CD14-positive monocyte (primary cell): ENCODE data around the gene IPO4. TPM values are rescaled to one million over a fixed set of nuclear protein-coding genes. Genes with fewer than 3 reads are reported as not detected.
"Not testable (repeated sequence)": the region's sequence is repeated elsewhere in the genome, so short reads cannot be mapped to it uniquely, and the experiment has no call there.

ENCODE experiments used
- DNase-seq, 3 donors: peaks; one replicate each; pipeline ENCODE4 v3.0.0-alpha.2; 2011 to 2022
- H2AFZ ChIP-seq: 2 replicates; pipeline ENCODE4 v1.6.0; 2012; ENCODE audit warnings: mild to moderate bottlenecking, low read depth, low read length, inconsistent platforms; ENCODE audit not compliant: insufficient read depth, poor library complexity, severe bottlenecking
- H3K27ac ChIP-seq, 2 donors: 1 replicate in 1 of 2; 2 replicates in 1 of 2; pipeline ENCODE4 v1.5.1; 2012 to 2013; ENCODE audit warnings: low read length in 2 of 2, control low read depth in 1 of 2, inconsistent platforms in 1 of 2, low read depth in 1 of 2, mild to moderate bottlenecking in 1 of 2
- H3K27me3 ChIP-seq, 2 donors: one replicate each; pipeline versions ENCODE4 v1.6.0 to v1.6.1; 2011 to 2013; ENCODE audit warnings: low read length in 2 of 2; ENCODE audit not compliant: control insufficient read depth in 2 of 2, insufficient read depth in 2 of 2
- H3K36me3 ChIP-seq, 2 donors: replicated peaks in 1 of 2; 1 replicate in 1 of 2; 2 replicates in 1 of 2; pipeline versions ENCODE4 v1.5.1 to v1.6.1; 2012 to 2013; ENCODE audit warnings: low read length in 2 of 2, control low read depth in 1 of 2, inconsistent platforms in 1 of 2, mild to moderate bottlenecking in 1 of 2; ENCODE audit not compliant: insufficient read depth in 2 of 2, control insufficient read depth in 1 of 2
- H3K4me1 ChIP-seq, 2 donors: 1 replicate in 1 of 2; 2 replicates in 1 of 2; pipeline versions ENCODE4 v1.5.1 to v1.6.1; 2012 to 2013; ENCODE audit warnings: low read length in 2 of 2, control low read depth in 1 of 2, inconsistent platforms in 1 of 2, mild to moderate bottlenecking in 1 of 2, moderate library complexity in 1 of 2; ENCODE audit not compliant: insufficient read depth in 2 of 2, control insufficient read depth in 1 of 2
- H3K4me2 ChIP-seq: replicated peaks from 2 replicates; pipeline ENCODE3; 2012; ENCODE audit warnings: low read length, moderate library complexity, mild to moderate bottlenecking; ENCODE audit not compliant: poor library complexity, severe bottlenecking; ENCODE audit errors: extremely low read depth
- H3K4me3 ChIP-seq, 3 experiments: fragments of 200-600 bp in 1 of 3; sonication (generic) in 1 of 3; replicated peaks in 1 of 3; 1 replicate in 2 of 3; 2 replicates in 1 of 3; pipeline ENCODE4 v1.5.1; 2011 to 2013; ENCODE audit warnings: low read length in 3 of 3, mild to moderate bottlenecking in 3 of 3, control low read depth in 2 of 3, low read depth in 2 of 3, inconsistent platforms in 1 of 3, moderate library complexity in 1 of 3
- H3K79me2 ChIP-seq: 2 replicates; pipeline ENCODE4 v1.6.0; 2012; ENCODE audit warnings: mild to moderate bottlenecking, control low read depth, inconsistent platforms, low read length, moderate library complexity; ENCODE audit not compliant: insufficient read depth
- H3K9ac ChIP-seq: 2 replicates; pipeline ENCODE4 v1.6.0; 2017; ENCODE audit warnings: low read length, mild to moderate bottlenecking; ENCODE audit not compliant: insufficient read depth, poor library complexity, severe bottlenecking
- H3K9me3 ChIP-seq, 2 donors: replicated peaks in 1 of 2; 1 replicate in 1 of 2; 2 replicates in 1 of 2; pipeline versions ENCODE4 v1.5.1 to v1.6.1; 2012 to 2013; ENCODE audit warnings: low read length in 2 of 2, control low read depth in 1 of 2; ENCODE audit not compliant: control insufficient read depth in 1 of 2, insufficient read depth in 1 of 2
- H4K20me1 ChIP-seq: 2 replicates; pipeline ENCODE4 v1.6.0; 2012; ENCODE audit warnings: mild to moderate bottlenecking, low read length, control low read depth, moderate library complexity; ENCODE audit not compliant: insufficient read depth
- H3K27ac Mint-ChIP-seq, 7 donors: one replicate each; pipeline ENCODE4 v1.8.0; 2020; ENCODE audit warnings: mild to moderate bottlenecking in 7 of 7, mixed read lengths in 7 of 7, moderate library complexity in 6 of 7, inconsistent platforms in 2 of 7
- H3K27me3 Mint-ChIP-seq, 3 donors: one replicate each; pipeline ENCODE4 v1.8.0; 2021 to 2022; ENCODE audit warnings: low read depth in 3 of 3, mild to moderate bottlenecking in 3 of 3, mixed read lengths in 3 of 3, moderate library complexity in 3 of 3, inconsistent platforms in 1 of 3
- H3K36me3 Mint-ChIP-seq, 2 donors: one replicate each; pipeline ENCODE4 v1.8.0; 2020; ENCODE audit warnings: mixed read lengths in 2 of 2, inconsistent platforms in 1 of 2, mild to moderate bottlenecking in 1 of 2
- H3K4me1 Mint-ChIP-seq: one replicate; pipeline ENCODE4 v1.8.0; 2020; ENCODE audit warnings: mild to moderate bottlenecking, mixed read lengths
- H3K4me3 Mint-ChIP-seq, 2 donors: one replicate each; pipeline ENCODE4 v1.8.0; 2020; ENCODE audit warnings: mild to moderate bottlenecking in 2 of 2, mixed read lengths in 2 of 2, moderate library complexity in 1 of 2
- H3K9me3 Mint-ChIP-seq, 7 donors: one replicate each; pipeline ENCODE4 v1.8.0; 2020 to 2022; ENCODE audit warnings: mixed read lengths in 7 of 7, mild to moderate bottlenecking in 6 of 7, moderate library complexity in 6 of 7, inconsistent platforms in 2 of 7
- WGBS: methylation state at CpG from one replicate; pipeline ENCODE4 v1.1.5; 2013; ENCODE audit warnings: missing lambda C conversion rate; ENCODE audit not compliant: insufficient coverage; 5-methylcytosine and 5-hydroxymethylcytosine counted together
- intact Hi-C, 2 donors: fragments of 100-400 bp; cut with micrococcal nuclease; formaldehyde crosslinking; loops; one replicate each; pipeline versions ENCODE4 v1.15.0 to v1.15.1; 2023
- polyA plus RNA-seq, 3 donors: library from polyadenylated mRNA; depleted of rRNA in 1 of 3; unstranded in 2 of 3; stranded (reverse) in 1 of 3; fragments of 300-500 nt in 2 of 3; fragments of >200 nt in 1 of 3; fragmentation: Illumina TruSeq in 2 of 3; gene quantifications; 1 replicate in 2 of 3; 2 replicates in 1 of 3; pipeline ENCODE4 v1.2.3, GENCODE V29; 2012 to 2021
- TF ChIP-seq, protein P1 (sequence below): fragments of 200-600 bp; IDR thresholded peaks from one replicate; pipeline ENCODE4 v1.8.0; 2022; ENCODE audit warnings: antibody characterized with exemption, mild to moderate bottlenecking

The IPO4 gene
- polyA plus RNA-seq, 3 donors = 4.1 to 14.2 (median 4.3) TPM

- H3K36me3 Mint-ChIP-seq = peaks cover 14 to 18% of the 10 kb centered on the region in 2 donors
- peaks cover 53% of the 10 kb centered on the region for H3K79me2 ChIP-seq
- WGBS = no CpG with 5 or more reads among the region's 3 CpGs
- no peak overlapping the region for H3K27ac Mint-ChIP-seq
- H3K4me3 Mint-ChIP-seq = no peak overlapping the region
- DNase-seq = no peak
- peaks cover 0 to 2% (median 1%) of the 10 kb centered on the region in 3 donors for H3K27me3 Mint-ChIP-seq
- H3K4me1 Mint-ChIP-seq = peaks cover 12% of the 10 kb centered on the region
- H3K4me2 ChIP-seq = no peak overlapping the region
- H3K36me3 ChIP-seq = peaks cover 5 to 18% of the 10 kb centered on the region in 2 donors
- H3K27ac ChIP-seq = no peak overlapping the region
- H3K9me3 Mint-ChIP-seq = no peaks in the 10 kb centered on the region
- no peak overlapping the region for H3K9ac ChIP-seq
- peaks cover 5% of the 10 kb centered on the region for H4K20me1 ChIP-seq
- intact Hi-C loops = loop anchor here in 1 of 2 donors (10.0 kb wide), 1 partner anchor 85 kb away; the partner anchor contains the start of gene CIDEB
- no peaks in the 10 kb centered on the region for H3K27me3 ChIP-seq
- TF ChIP-seq, protein P1, sequence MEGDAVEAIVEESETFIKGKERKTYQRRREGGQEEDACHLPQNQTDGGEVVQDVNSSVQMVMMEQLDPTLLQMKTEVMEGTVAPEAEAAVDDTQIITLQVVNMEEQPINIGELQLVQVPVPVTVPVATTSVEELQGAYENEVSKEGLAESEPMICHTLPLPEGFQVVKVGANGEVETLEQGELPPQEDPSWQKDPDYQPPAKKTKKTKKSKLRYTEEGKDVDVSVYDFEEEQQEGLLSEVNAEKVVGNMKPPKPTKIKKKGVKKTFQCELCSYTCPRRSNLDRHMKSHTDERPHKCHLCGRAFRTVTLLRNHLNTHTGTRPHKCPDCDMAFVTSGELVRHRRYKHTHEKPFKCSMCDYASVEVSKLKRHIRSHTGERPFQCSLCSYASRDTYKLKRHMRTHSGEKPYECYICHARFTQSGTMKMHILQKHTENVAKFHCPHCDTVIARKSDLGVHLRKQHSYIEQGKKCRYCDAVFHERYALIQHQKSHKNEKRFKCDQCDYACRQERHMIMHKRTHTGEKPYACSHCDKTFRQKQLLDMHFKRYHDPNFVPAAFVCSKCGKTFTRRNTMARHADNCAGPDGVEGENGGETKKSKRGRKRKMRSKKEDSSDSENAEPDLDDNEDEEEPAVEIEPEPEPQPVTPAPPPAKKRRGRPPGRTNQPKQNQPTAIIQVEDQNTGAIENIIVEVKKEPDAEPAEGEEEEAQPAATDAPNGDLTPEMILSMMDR = no peak
- H3K4me3 ChIP-seq = no peak overlapping the region
- peaks cover 15 to 17% of the 10 kb centered on the region in 2 donors for H3K4me1 ChIP-seq
- H3K9me3 ChIP-seq = no peaks in the 10 kb centered on the region
- H2AFZ ChIP-seq = no peak overlapping the region
Measured at GRCh38 chr14:24219521-24219920, 30.9 kb upstream of the IPO4 start.

GRCh38 chr14:24219080-24219479 is 30.5 kb upstream of the IPO4 start:
- Mint-ChIP-seq H3K9me3 (no peaks in the 10 kb centered on the region), H3K27me3 (peaks cover 0 to 2% (median 1%) of the 10 kb centered on the region in 3 donors), H3K36me3 (peaks cover 16 to 21% of the 10 kb centered on the region in 2 donors), H3K27ac (peak overlapping the region in 1 of 7 donors; percentile 13), H3K4me3 (no peak overlapping the region), H3K4me1 (peaks cover 16% of the 10 kb centered on the region)
- TF ChIP-seq, protein P1 = no peak
- Histone ChIP-seq H3K27ac (no peak overlapping the region), H2AFZ (no peak overlapping the region), H4K20me1 (peaks cover under 1% of the 10 kb centered on the region), H3K4me3 (no peak overlapping the region), H3K4me1 (peaks cover 19 to 21% of the 10 kb centered on the region in 2 donors), H3K9me3 (no peaks in the 10 kb centered on the region), H3K9ac (no peak overlapping the region), H3K36me3 (peaks cover 5 to 14% of the 10 kb centered on the region in 2 donors), H3K79me2 (peaks cover 53% of the 10 kb centered on the region), H3K27me3 (no peaks in the 10 kb centered on the region), H3K4me2 (no peak overlapping the region)
- DNase-seq = no peak
- no CpG with 5 or more reads among the region's 4 CpGs for WGBS
- intact Hi-C loops = loop anchor here in 1 of 2 donors (10.0 kb wide), 1 partner anchor 86 kb away; the partner anchor contains the start of gene CIDEB

- Histone ChIP-seq H3K79me2 (peaks cover 40% of the 10 kb centered on the region), H3K36me3 (peaks cover 5 to 14% of the 10 kb centered on the region in 2 donors), H3K4me1 (peaks cover 30 to 36% of the 10 kb centered on the region in 2 donors), H3K27ac (peak overlapping the region in 1 of 2 donors; percentile 98)
- not testable (repeated sequence) for H4K20me1 ChIP-seq, H3K4me2 ChIP-seq, H3K27me3 ChIP-seq, DNase-seq, H2AFZ ChIP-seq, H3K27me3 Mint-ChIP-seq, H3K9ac ChIP-seq, H3K9me3 ChIP-seq, H3K9me3 Mint-ChIP-seq, H3K4me3 ChIP-seq, H3K4me3 Mint-ChIP-seq
- peaks cover 16 to 21% of the 10 kb centered on the region in 2 donors for H3K36me3 Mint-ChIP-seq
- H3K27ac Mint-ChIP-seq = peak overlapping the region; percentile 66 to 99 (median 97)
- peaks cover 26% of the 10 kb centered on the region for H3K4me1 Mint-ChIP-seq
- intact Hi-C loops = loop anchor here (1.0 to 10.0 kb wide), 2 partner anchors 14 to 88 kb away; partner anchors contain the start of gene CIDEB (in 1 of the 2)
- WGBS = no CpG with 5 or more reads among the region's 1 CpG
Measured at GRCh38 chr14:24216876-24217275, 28.3 kb upstream of the IPO4 start.
